Smooth muscle cell (in vitro differentiated cells): Measurements from ENCODE around the gene SLC2A13. TPM values are rescaled to one million over a fixed set of nuclear protein-coding genes. Genes with fewer than 3 reads are reported as not detected.
A peak's percentile ranks its signal among the peaks of the same experiment; 100 is the strongest.

ENCODE experiments used
- DNase-seq: peaks from one replicate; lab custom pipeline; 2025; ENCODE audit not compliant: unreplicated experiment; lab: John Stamatoyannopoulos, UW
- H2AFZ ChIP-seq: fragments of 200-600 bp; sonication (generic); 2 replicates; pipeline ENCODE4 v1.6.0; 2016; ENCODE audit warnings: antibody characterized with exemption, low read depth, mild to moderate bottlenecking
- H3F3A ChIP-seq: fragments of 200-600 bp; sonication (generic); 2 replicates; pipeline ENCODE4 v1.6.0; 2017; ENCODE audit warnings: antibody characterized with exemption, low read depth
- H3K27ac ChIP-seq: fragments of 200-600 bp; sonication (generic); 2 replicates; pipeline ENCODE4 v1.5.1; 2016; ENCODE audit warnings: low read depth, mild to moderate bottlenecking
- H3K27me3 ChIP-seq: fragments of 200-600 bp; sonication (generic); 2 replicates; pipeline ENCODE4 v1.6.1; 2016; ENCODE audit warnings: low read depth, mild to moderate bottlenecking
- H3K36me3 ChIP-seq: fragments of 200-600 bp; sonication (generic); 2 replicates; pipeline ENCODE4 v1.5.1; 2016; ENCODE audit warnings: low read depth
- H3K4me1 ChIP-seq: fragments of 200-600 bp; sonication (generic); 2 replicates; pipeline ENCODE4 v1.5.1; 2016; ENCODE audit warnings: low read depth
- H3K4me2 ChIP-seq: fragments of 200-600 bp; sonication (generic); 2 replicates; pipeline ENCODE4 v1.6.0; 2016; ENCODE audit warnings: mild to moderate bottlenecking
- H3K4me3 ChIP-seq: fragments of 200-600 bp; sonication (generic); 2 replicates; pipeline ENCODE4 v1.5.1; 2016; ENCODE audit warnings: mild to moderate bottlenecking
- H3K79me2 ChIP-seq: fragments of 200-600 bp; sonication (generic); 2 replicates; pipeline ENCODE4 v1.6.0; 2016; ENCODE audit warnings: low read depth, mild to moderate bottlenecking
- H3K9ac ChIP-seq: fragments of 200-600 bp; sonication (generic); 2 replicates; pipeline ENCODE4 v1.6.0; 2016; ENCODE audit warnings: low read depth
- H3K9me3 ChIP-seq: fragments of 200-600 bp; sonication (generic); replicated peaks from 2 replicates; pipeline ENCODE4 v1.5.1; 2016; ENCODE audit warnings: low read depth
- H4K20me1 ChIP-seq: fragments of 200-600 bp; sonication (generic); 2 replicates; pipeline ENCODE4 v1.6.0; 2016; ENCODE audit warnings: low read depth
- CTCF ChIP-seq: fragments of 200-600 bp; sonication (generic); IDR thresholded peaks from 2 replicates; pipeline ENCODE4 v1.5.1; 2017; ENCODE audit warnings: borderline replicate concordance, mild to moderate bottlenecking, antibody characterized with exemption; ENCODE audit not compliant: insufficient read depth, poor library complexity, severe bottlenecking
- WGBS: methylation state at CpG from one replicate; pipeline ENCODE4 v1.1.7; 2016; ENCODE audit warnings: low lambda C conversion rate; 5-methylcytosine and 5-hydroxymethylcytosine counted together
- polyA plus RNA-seq: library from polyadenylated mRNA; unstranded; fragments of >200 nt; fragmentation: Nextera tagmentation; extraction: Ambion mirVana; gene quantifications from 2 replicates; pipeline ENCODE4 v1.2.1, GENCODE V29; 2016
- total RNA-seq: library from RNA; depleted of rRNA; stranded (reverse); fragments of >200 nt; gene quantifications from 2 replicates; pipeline ENCODE4 v1.2.3, GENCODE V29; 2014

The SLC2A13 gene
- total and polyA plus RNA-seq, 2 experiments from 2014 or later, result 9.6 to 27.4 TPM

- peak overlapping the region; percentile 33 for H3K4me2 ChIP-seq
- no peak for DNase-seq
These were observed 31.4 kb upstream of the SLC2A13 start for GRCh38 chr12:40137252-40137651.

DNA sequence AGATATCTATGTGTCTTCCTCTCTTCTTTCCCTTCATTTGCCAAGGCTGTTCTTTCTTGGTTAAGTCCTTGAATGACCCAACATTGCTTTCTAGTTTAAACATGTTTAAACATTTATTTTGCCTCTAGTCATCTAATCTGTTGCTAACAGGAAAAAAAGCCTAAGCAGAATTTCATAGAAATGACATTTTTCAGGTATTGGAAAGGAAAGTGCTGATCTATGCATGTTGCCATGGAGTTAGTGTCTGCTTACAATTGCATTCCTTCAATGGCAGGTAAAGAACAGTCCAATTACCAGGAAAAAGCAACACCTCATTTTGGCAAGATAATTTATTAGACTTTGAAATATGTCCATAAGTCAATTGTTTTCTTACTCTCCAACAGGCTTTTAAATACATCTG is 21.5 kb upstream of the SLC2A13 start:
- Histone ChIP-seq H3K9ac (no peak overlapping the region), H3F3A (no peaks in the 10 kb centered on the region), H3K4me3 (no peak overlapping the region), H3K27me3 (no peaks in the 10 kb centered on the region), H3K9me3 (no peaks in the 10 kb centered on the region), H3K79me2 (no peaks in the 10 kb centered on the region), H3K4me2 (no peak overlapping the region), H4K20me1 (no peaks in the 10 kb centered on the region), H3K27ac (no peak overlapping the region), H2AFZ (no peak overlapping the region), H3K4me1 (no peaks in the 10 kb centered on the region), H3K36me3 (no peaks in the 10 kb centered on the region)
- no peak for TF ChIP-seq CTCF
- no peak for DNase-seq

More at GRCh38 chr12:40137252-40137651, 31.4 kb upstream of the SLC2A13 start:
- Histone ChIP-seq H3F3A (no peaks in the 10 kb centered on the region), H3K9ac (no peak overlapping the region), H3K4me3 (no peak overlapping the region), H4K20me1 (no peaks in the 10 kb centered on the region), H3K36me3 (no peaks in the 10 kb centered on the region), H2AFZ (peak overlapping the region; percentile 73), H3K27ac (no peak overlapping the region), H3K9me3 (no peaks in the 10 kb centered on the region), H3K79me2 (no peaks in the 10 kb centered on the region), H3K27me3 (no peaks in the 10 kb centered on the region), H3K4me1 (no peaks in the 10 kb centered on the region)
- TF ChIP-seq CTCF, result no peak
- WGBS, result 35% methylated on average over 3 of the region's 3 CpGs

DNA sequence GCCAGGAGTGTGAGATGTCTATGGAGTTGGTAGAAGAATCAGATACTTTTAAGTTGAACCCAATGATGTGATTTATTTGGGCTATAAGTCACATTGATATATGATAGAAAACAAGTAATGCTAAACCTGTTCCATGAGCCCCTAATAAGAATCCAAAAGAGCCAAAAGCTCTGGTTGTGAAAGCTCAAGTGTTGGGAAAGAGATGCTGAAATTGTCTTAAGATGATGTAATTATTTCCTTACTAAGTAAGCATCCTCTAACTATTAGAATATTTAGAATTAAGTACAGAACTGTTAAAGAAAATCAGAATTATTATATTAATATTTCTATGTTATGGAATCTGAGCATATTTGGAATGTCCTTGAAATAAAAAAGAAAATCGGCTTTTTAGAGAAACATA is 17.6 kb upstream of the SLC2A13 start:
- 93% methylated on average over 1 of the region's 1 CpG for WGBS
- H3F3A ChIP-seq, result no peaks in the 10 kb centered on the region
- no peak overlapping the region for H2AFZ ChIP-seq
- DNase-seq, result no peak
- no peaks in the 10 kb centered on the region for H3K27me3 ChIP-seq
- no peak for TF ChIP-seq CTCF
- no peak overlapping the region for H3K27ac ChIP-seq
- no peak overlapping the region for H3K9ac ChIP-seq
- H3K79me2 ChIP-seq, result no peaks in the 10 kb centered on the region
- no peak overlapping the region for H3K4me2 ChIP-seq
- no peak overlapping the region for H3K4me3 ChIP-seq
- no peaks in the 10 kb centered on the region for H4K20me1 ChIP-seq
- no peaks in the 10 kb centered on the region for H3K4me1 ChIP-seq
- no peaks in the 10 kb centered on the region for H3K36me3 ChIP-seq
- H3K9me3 ChIP-seq, result no peaks in the 10 kb centered on the region

DNA sequence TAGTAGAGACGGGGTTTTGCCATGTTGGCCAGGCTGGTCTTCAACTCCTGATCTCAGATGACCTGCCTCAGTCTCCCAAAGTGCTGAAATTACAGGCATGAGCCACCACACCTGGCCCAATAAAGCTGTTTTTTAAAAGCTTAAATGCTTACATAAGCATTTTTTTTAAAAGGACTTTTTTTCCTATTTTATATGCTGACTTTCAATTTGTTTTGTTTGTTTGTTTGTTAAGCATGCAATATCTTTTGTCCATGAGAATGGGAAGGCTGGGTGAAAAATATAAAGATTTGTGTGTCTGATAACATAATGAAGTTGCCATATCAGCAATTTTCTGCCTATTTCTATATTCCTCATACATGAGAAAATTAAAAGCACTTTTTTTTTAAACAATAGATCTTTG is 17.0 kb upstream of the SLC2A13 start:
- TF ChIP-seq CTCF, result no peak
- H3K9me3 ChIP-seq, result no peaks in the 10 kb centered on the region
- WGBS, result 76% methylated on average over 1 of the region's 1 CpG

More for the DNA sequence above, 17.0 kb upstream of the SLC2A13 start:
- Histone ChIP-seq H3K79me2 (no peaks in the 10 kb centered on the region), H3K9ac (no peak overlapping the region), H3K36me3 (no peaks in the 10 kb centered on the region), H3K4me2 (no peak overlapping the region), H3K4me1 (no peaks in the 10 kb centered on the region), H3F3A (no peaks in the 10 kb centered on the region), H3K27me3 (no peaks in the 10 kb centered on the region), H4K20me1 (no peaks in the 10 kb centered on the region), H2AFZ (no peak overlapping the region), H3K27ac (no peak overlapping the region), H3K4me3 (no peak overlapping the region)
- DNase-seq, result no peak
